UCSD-AML1 (cell line): ENCODE measurements around the gene KRT31.
"Not testable (repeated sequence)": the region's sequence is repeated elsewhere in the genome, so short reads cannot be mapped to it uniquely, and the experiment has no call there.

Experiments used
- DNase-seq: peaks from one replicate; lab custom pipeline; 2025; ENCODE audit not compliant: unreplicated experiment; lab: John Stamatoyannopoulos, UW

The KRT31 gene

DNA sequence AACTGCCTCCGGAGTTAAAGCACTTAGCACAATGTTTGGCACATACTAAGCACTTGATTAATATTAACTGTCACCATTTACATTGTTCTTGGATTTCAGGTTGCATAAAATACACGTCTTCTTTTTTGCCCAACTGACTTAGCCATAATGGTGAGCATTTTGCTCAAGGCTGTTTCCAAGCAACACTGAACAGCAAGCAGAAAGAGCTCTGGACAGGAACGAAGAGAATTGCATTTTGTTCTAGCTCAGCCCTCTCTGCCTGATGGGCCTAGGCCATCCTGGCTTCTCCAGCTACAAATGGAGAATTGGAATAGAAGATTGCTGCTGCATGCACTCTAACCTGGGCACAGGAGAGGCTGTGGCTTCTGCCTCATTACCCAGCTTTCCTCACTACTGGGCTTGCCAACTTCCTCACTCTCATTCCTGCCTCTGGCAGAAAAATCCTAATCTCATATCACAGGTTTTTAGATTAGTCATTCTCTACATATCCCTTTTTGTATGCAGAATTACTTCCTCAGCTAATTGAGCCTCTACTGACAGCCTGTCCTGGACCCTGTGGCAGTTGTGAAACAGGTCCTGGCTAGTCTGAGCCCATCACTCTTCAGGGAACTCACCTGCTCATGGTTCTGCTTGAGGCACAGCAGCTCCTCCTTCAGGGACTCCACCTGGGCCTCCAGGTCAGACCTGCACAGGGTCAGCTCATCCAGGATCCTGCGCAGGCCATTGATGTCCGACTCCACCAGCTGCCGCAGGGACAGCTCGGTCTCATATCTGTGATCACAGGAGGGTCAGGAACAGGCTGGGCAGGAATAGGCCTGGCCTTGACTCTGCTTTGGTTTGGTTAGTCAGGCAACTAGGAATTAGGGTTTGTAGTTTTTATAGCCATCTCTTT is 49.3 kb downstream of the KRT31 start:
- DNase-seq, result no peak

DNA sequence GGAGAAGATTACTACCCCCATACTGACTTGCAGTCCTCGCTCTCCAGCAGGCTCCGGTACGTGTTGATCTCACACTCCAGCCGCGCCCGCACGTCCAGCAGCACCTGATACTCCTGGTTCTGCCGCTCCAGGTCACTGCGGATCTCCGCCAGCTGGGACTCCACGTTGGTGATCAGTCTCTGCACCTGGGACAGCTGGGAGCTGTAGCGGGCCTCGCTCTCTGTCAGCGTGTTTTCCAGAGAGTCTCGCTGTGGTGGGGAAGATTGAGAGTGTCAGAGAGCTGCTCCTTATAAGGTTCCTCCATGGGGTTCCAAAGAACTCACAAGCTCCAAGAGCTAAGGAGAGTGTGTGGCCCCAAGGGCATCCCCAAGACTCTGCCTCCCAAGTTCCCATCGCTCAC is 51.0 kb downstream of the KRT31 start:
- DNase-seq, result not testable (repeated sequence)

- no peak for DNase-seq
Observed at GRCh38 chr17:41345992-41346391, 51.4 kb downstream of the KRT31 start.
